SK-N-SH treated with all-trans-retinoic acid at 6 μM for 48 hours (cell line): Measurements from ENCODE around the gene ITIH4.

ENCODE experiments used
- ATAC-seq: fragments of 200-7000 bp; cut with Tn5 transposase; 3 replicates; pipeline ENCODE4 v1.9.1; 2020; ENCODE audit warnings: mild to moderate bottlenecking, moderate library complexity
- BACH2 ChIP-seq: fragments of 250-450 bp; sonication (Bioruptor Pico); IDR thresholded peaks from 2 replicates; pipeline ENCODE4 v1.9.0; 2021; ENCODE audit warnings: mild to moderate bottlenecking, borderline replicate concordance
- CSDC2 ChIP-seq: fragments of 250-450 bp; sonication (Bioruptor Pico); IDR thresholded peaks from 2 replicates; pipeline ENCODE4 v1.5.0; 2020; ENCODE audit warnings: mild to moderate bottlenecking, moderate library complexity
- CSRNP3 ChIP-seq: fragments of 250-450 bp; sonication (Bioruptor Pico); IDR thresholded peaks from 2 replicates; pipeline ENCODE4 v1.5.1; 2021; ENCODE audit warnings: mild to moderate bottlenecking, moderate library complexity
- ESRRG ChIP-seq: fragments of 250-450 bp; sonication (Bioruptor Pico); IDR thresholded peaks from 2 replicates; pipeline ENCODE4 v1.6.1; 2021; ENCODE audit warnings: mild to moderate bottlenecking
- GLIS3 ChIP-seq: fragments of 250-450 bp; sonication (Bioruptor Pico); IDR thresholded peaks from 2 replicates; pipeline ENCODE4 v1.5.0; 2020; ENCODE audit warnings: mild to moderate bottlenecking, moderate library complexity
- ISL1 ChIP-seq: fragments of 250-450 bp; sonication (Bioruptor Pico); IDR thresholded peaks from 2 replicates; pipeline ENCODE4 v2.1.2; 2022; ENCODE audit warnings: mild to moderate bottlenecking, moderate library complexity
- OSR1 ChIP-seq: fragments of 250-450 bp; sonication (Bioruptor Pico); IDR thresholded peaks from 2 replicates; pipeline ENCODE4 v1.8.0; 2022; ENCODE audit warnings: moderate library complexity, mild to moderate bottlenecking, inconsistent platforms
- PATZ1 ChIP-seq: fragments of 250-450 bp; sonication (Bioruptor Pico); IDR thresholded peaks from 2 replicates; pipeline ENCODE4 v1.8.0; 2020; ENCODE audit warnings: mild to moderate bottlenecking, moderate library complexity, borderline replicate concordance
- POU6F1 ChIP-seq: fragments of 250-450 bp; sonication (Bioruptor Pico); IDR thresholded peaks from 2 replicates; pipeline ENCODE4 v1.8.0; 2021; ENCODE audit warnings: low read depth, mild to moderate bottlenecking, moderate library complexity, borderline replicate concordance
- PPARA ChIP-seq: fragments of 250-450 bp; sonication (Bioruptor Pico); IDR thresholded peaks from 2 replicates; pipeline ENCODE4 v1.5.0; 2020; ENCODE audit warnings: mild to moderate bottlenecking, borderline replicate concordance
- RARB ChIP-seq: fragments of 250-450 bp; sonication (Bioruptor Pico); IDR thresholded peaks from 2 replicates; pipeline ENCODE4 v1.8.0; 2021; ENCODE audit warnings: mild to moderate bottlenecking, moderate library complexity
- SNAI2 ChIP-seq: fragments of 250-450 bp; sonication (Bioruptor Pico); IDR thresholded peaks from 2 replicates; pipeline ENCODE4 v1.5.0; 2020; ENCODE audit warnings: mild to moderate bottlenecking, moderate library complexity
- TOX ChIP-seq: fragments of 250-450 bp; sonication (Bioruptor Pico); IDR thresholded peaks from 2 replicates; pipeline ENCODE4 v1.8.0; 2021; ENCODE audit warnings: mild to moderate bottlenecking, moderate library complexity, borderline replicate concordance
- TSHZ2 ChIP-seq: fragments of 250-450 bp; sonication (Bioruptor Pico); IDR thresholded peaks from 2 replicates; pipeline ENCODE4 v1.5.0; 2020; ENCODE audit warnings: mild to moderate bottlenecking, moderate library complexity
- ZC3H10 ChIP-seq: fragments of 250-450 bp; sonication (Bioruptor Pico); IDR thresholded peaks from 2 replicates; pipeline ENCODE4 v1.5.1; 2021; ENCODE audit warnings: mild to moderate bottlenecking, moderate library complexity
- ZNF565 ChIP-seq: fragments of 450-650 bp; formaldehyde crosslinking; conservative IDR thresholded peaks from 2 replicates; pipeline ENCODE4 v1.5.0; 2020; ENCODE audit warnings: low read depth, mild to moderate bottlenecking, moderate library complexity
- ZNF8 ChIP-seq: fragments of 450-650 bp; formaldehyde crosslinking; IDR thresholded peaks from 2 replicates; pipeline ENCODE4 v1.5.0; 2020; ENCODE audit warnings: mild to moderate bottlenecking, moderate library complexity

Gene ITIH4

GRCh38 chr3:52879581-52879980 is 49.1 kb upstream of the ITIH4 start:
- no peak for ATAC-seq

GRCh38 chr3:52879090-52879489 is 48.6 kb upstream of the ITIH4 start:
- ATAC-seq: no peak

More at GRCh38 chr3:52879581-52879980, 49.1 kb upstream of the ITIH4 start:
- TF ChIP-seq RARB (CRISPR knock-in tag) (no peak), BACH2 (CRISPR knock-in tag) (no peak), ZC3H10 (CRISPR knock-in tag) (no peak), TOX (no peak), TSHZ2 (CRISPR knock-in tag) (no peak), GLIS3 (CRISPR knock-in tag) (no peak), PPARA (CRISPR knock-in tag) (no peak), PATZ1 (CRISPR knock-in tag) (no peak), CSDC2 (CRISPR knock-in tag) (no peak), ZNF565 (CRISPR knock-in tag) (no peak)

More at GRCh38 chr3:52879090-52879489, 48.6 kb upstream of the ITIH4 start:
- no peak for TF ChIP-seq OSR1 (CRISPR knock-in tag)
- no peak for TF ChIP-seq POU6F1 (CRISPR knock-in tag)
- TF ChIP-seq TOX: no peak
- TF ChIP-seq CSRNP3 (CRISPR knock-in tag): no peak
- TF ChIP-seq GLIS3 (CRISPR knock-in tag): no peak
- no peak for TF ChIP-seq CSDC2 (CRISPR knock-in tag)
- no peak for TF ChIP-seq ZNF8 (CRISPR knock-in tag)
- TF ChIP-seq ISL1: no peak
- TF ChIP-seq PATZ1 (CRISPR knock-in tag): no peak
- no peak for TF ChIP-seq SNAI2 (CRISPR knock-in tag)
- no peak for TF ChIP-seq RARB (CRISPR knock-in tag)
- no peak for TF ChIP-seq ZNF565 (CRISPR knock-in tag)
- TF ChIP-seq BACH2 (CRISPR knock-in tag): no peak
- TF ChIP-seq PPARA (CRISPR knock-in tag): no peak
- TF ChIP-seq ESRRG (CRISPR knock-in tag): no peak
